Measurements from ENCODE around the gene MPP7.

Gene MPP7

GRCh38 chr10:28269842-28270456 lies 32.9 kb downstream of the MPP7 start:
- DNase-seq (ENCODE audit: low read depth in 2 of 2), result no peak

- no peak for DNase-seq (ENCODE audit: low read depth in 2 of 2)
These were observed 36.2 kb downstream of the MPP7 start for GRCh38 chr10:28266449-28267224.

DNA sequence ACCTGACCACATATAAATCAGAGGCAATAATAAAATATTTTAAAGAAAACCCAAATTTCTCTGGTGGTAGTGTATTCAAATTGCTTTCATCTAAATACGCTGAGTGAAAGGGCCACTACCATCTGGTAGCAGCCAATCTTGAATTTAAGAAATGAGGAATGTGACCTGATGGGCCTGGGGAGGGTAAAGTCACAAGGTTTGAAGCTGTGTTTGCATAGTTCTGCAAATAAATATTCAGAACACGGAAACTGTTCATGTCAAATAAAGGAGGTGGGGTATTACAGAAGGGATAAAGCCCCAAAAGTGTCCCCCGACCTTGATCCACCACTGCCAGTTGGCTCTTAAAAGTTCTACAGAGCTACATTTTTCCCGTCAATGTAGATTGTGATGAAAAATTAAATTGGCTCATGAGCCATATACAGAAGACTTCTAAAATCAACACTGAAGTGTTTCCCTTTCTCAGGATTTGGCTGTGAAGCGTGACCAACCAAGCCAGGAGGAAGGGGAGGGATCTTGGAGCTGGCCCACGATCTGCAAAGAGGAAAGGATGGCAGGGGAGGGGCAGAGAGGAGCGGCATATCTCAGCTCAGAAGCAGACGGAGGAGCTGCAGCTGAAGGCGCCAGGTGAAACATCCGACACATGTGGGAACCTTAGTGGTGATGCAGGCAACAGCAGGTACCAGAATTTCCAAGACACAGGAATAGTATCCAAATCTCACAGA lies 39.6 kb downstream of the MPP7 start:
- no peak for DNase-seq (ENCODE audit: low read depth in 2 of 2)

DNA sequence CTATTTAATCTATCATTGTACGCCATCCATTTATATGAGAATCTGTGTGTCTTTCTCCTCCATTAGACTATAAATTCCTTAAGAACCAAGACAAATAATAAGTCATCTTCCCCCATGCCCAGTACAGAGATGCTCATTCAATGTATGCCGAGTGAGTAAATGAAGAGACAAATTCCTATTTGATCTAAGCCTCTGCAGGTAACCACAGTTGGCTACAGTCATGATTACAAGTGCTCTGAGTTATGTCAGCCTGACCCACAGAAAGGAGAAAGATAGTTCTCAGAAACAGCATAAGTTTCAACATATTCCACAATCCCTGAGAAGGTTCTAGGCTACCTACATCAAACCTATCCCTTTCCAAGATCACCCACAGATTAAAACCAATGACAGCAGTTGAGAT lies 46.1 kb downstream of the MPP7 start:
- no peak for DNase-seq (ENCODE audit: low read depth in 2 of 2)

GRCh38 chr10:28254290-28254985 lies 48.4 kb downstream of the MPP7 start:
- DNase-seq (ENCODE audit: low read depth in 2 of 2), result no peak

DNA sequence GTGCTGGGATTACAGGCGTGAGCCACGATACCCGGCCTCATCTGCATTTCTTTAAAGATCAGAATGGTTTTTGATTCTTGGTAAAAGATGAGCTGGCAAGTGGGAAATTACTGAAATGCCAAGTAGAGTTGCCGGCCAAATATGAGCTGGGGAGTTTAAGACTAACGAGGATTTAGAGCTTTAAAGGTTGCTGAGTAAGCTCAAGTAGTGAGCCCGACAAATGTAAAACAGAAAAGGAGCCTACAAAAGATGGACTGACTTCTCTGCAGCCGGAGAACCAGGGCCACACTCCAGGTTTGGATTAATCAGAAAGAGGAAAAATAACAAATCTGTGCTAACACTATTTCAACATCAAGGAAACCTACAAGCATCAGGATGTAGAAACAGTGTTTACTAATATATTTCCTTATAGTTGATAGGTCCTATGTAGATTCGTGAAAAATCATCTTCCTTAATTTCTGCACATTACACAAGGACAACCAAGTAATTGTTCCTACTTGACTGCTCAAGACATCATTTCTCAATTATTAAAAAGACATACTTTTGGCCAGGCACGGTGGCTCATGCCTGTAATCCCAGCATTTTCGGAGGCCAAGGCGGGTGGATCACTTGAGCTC lies 49.6 kb downstream of the MPP7 start:
- DNase-seq (ENCODE audit: low read depth in 2 of 2), result no peak
